ENCODE results near the gene PLXDC2. TPM values are rescaled to one million over a fixed set of nuclear protein-coding genes. Genes with fewer than 3 reads are reported as not detected.

Gene PLXDC2
- total RNA-seq, 6 experiments from 2014 or later, result 4.1 to 6.5 (median 5.3) TPM

DNA sequence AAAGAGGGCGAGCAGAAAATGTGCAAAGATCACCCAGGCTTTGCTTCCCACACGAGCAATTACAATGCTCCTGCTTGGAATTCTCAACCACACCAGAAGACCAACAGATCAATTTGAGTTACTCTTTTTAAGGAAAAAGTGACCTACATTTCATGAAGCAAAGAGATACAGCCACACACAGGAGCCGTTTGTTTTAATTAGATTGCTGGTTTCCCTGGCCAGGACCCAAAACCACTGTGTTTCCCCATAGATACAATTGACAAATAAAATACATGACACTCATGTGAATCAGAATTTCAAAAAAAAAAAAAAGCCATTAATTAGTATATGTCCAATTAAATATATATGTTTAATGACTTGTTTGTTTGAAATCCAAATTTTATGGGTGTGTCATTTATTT is 458.3 kb downstream of the PLXDC2 start:
- intact Hi-C loops (cut with DNase I), result no loop called here

GRCh38 chr10:20276127-20276979 is 460.1 kb downstream of the PLXDC2 start:
- intact Hi-C loops (cut with DNase I), result no loop called here
- DNase-seq (no peak), ATAC-seq (no peak)
- WGBS (ENCODE audit: insufficient coverage, low coverage, low lambda C conversion rate, missing lambda C conversion rate), result 66% methylated on average over 6 of the region's 6 CpGs
- Histone ChIP-seq H3K36me3 (no peaks in the 10 kb centered on the region), H3K4me1 (no peaks in the 10 kb centered on the region), H3K27ac (no peak overlapping the region), H3K27me3 (no peaks in the 10 kb centered on the region), H3K4me3 (no peak overlapping the region), H3K9me3 (no peaks in the 10 kb centered on the region)
- TF ChIP-seq, protein P1, sequence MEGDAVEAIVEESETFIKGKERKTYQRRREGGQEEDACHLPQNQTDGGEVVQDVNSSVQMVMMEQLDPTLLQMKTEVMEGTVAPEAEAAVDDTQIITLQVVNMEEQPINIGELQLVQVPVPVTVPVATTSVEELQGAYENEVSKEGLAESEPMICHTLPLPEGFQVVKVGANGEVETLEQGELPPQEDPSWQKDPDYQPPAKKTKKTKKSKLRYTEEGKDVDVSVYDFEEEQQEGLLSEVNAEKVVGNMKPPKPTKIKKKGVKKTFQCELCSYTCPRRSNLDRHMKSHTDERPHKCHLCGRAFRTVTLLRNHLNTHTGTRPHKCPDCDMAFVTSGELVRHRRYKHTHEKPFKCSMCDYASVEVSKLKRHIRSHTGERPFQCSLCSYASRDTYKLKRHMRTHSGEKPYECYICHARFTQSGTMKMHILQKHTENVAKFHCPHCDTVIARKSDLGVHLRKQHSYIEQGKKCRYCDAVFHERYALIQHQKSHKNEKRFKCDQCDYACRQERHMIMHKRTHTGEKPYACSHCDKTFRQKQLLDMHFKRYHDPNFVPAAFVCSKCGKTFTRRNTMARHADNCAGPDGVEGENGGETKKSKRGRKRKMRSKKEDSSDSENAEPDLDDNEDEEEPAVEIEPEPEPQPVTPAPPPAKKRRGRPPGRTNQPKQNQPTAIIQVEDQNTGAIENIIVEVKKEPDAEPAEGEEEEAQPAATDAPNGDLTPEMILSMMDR (IDR thresholded peaks at IDR 0.05), result no peak
- TF ChIP-seq POLR2A (IDR thresholded peaks at IDR 0.05), result no peak

More for the DNA sequence above, 458.3 kb downstream of the PLXDC2 start:
- Histone ChIP-seq H3K27me3 (no peaks in the 10 kb centered on the region), H3K27ac (no peak overlapping the region), H3K36me3 (no peaks in the 10 kb centered on the region), H3K4me1 (no peaks in the 10 kb centered on the region), H3K9me3 (no peaks in the 10 kb centered on the region), H3K4me3 (no peak overlapping the region)
- WGBS (ENCODE audit: insufficient coverage, low coverage, low lambda C conversion rate, missing lambda C conversion rate), result 34% methylated on average over 3 of the region's 3 CpGs
- DNase-seq, result no peak
- ATAC-seq, result no peak
- TF ChIP-seq, protein P1 (IDR thresholded peaks at IDR 0.05), result no peak
- no peak for TF ChIP-seq POLR2A (IDR thresholded peaks at IDR 0.05)

- intact Hi-C loops (cut with DNase I), result no loop called here
- H3K4me1 ChIP-seq, result no peaks in the 10 kb centered on the region
- no peaks in the 10 kb centered on the region for H3K9me3 ChIP-seq
- no peak overlapping the region for H3K27ac ChIP-seq
- 28% methylated on average over 3 of the region's 3 CpGs for WGBS (ENCODE audit: insufficient coverage, low coverage, low lambda C conversion rate, missing lambda C conversion rate)
- TF ChIP-seq, protein P1 (IDR thresholded peaks at IDR 0.05), result no peak
- no peak for TF ChIP-seq POLR2A (IDR thresholded peaks at IDR 0.05)
- no peaks in the 10 kb centered on the region for H3K27me3 ChIP-seq
- no peak overlapping the region for H3K4me3 ChIP-seq
- no peaks in the 10 kb centered on the region for H3K36me3 ChIP-seq
- ATAC-seq (no peak), DNase-seq (no peak)
These were observed 461.6 kb downstream of the PLXDC2 start for GRCh38 chr10:20277820-20278219.

- WGBS (ENCODE audit: insufficient coverage, low coverage, low lambda C conversion rate, missing lambda C conversion rate), result 50% methylated on average over 1 of the region's 1 CpG
- H3K36me3 ChIP-seq, result no peaks in the 10 kb centered on the region
- DNase-seq, result no peak
- H3K27ac ChIP-seq, result no peak overlapping the region
- ATAC-seq, result no peak
- intact Hi-C loops (cut with DNase I), result no loop called here
- TF ChIP-seq POLR2A (IDR thresholded peaks at IDR 0.05), result no peak
- TF ChIP-seq, protein P1 (IDR thresholded peaks at IDR 0.05), result no peak
- H3K9me3 ChIP-seq, result no peaks in the 10 kb centered on the region
- H3K27me3 ChIP-seq, result no peaks in the 10 kb centered on the region
- H3K4me1 ChIP-seq, result no peaks in the 10 kb centered on the region
- H3K4me3 ChIP-seq, result no peak overlapping the region
These were observed 465.3 kb downstream of the PLXDC2 start for GRCh38 chr10:20281579-20281978.
